HUES48 (cell line): ENCODE measurements around the gene COG7.
"Not testable (repeated sequence)": the region's sequence is repeated elsewhere in the genome, so short reads cannot be mapped to it uniquely, and the experiment has no call there.

Experiments
- H3K27ac ChIP-seq: one replicate; pipeline ENCODE4 v1.7.0; 2013; ENCODE audit warnings: low read depth, low read length, inconsistent platforms
- H3K27me3 ChIP-seq: 2 replicates; pipeline ENCODE4 v1.6.1; 2013; ENCODE audit warnings: mild to moderate bottlenecking, low read length; ENCODE audit not compliant: control insufficient read depth, insufficient read depth
- H3K36me3 ChIP-seq: 2 replicates; pipeline ENCODE4 v1.6.1; 2013; ENCODE audit warnings: low read length; ENCODE audit not compliant: control insufficient read depth, insufficient read depth
- H3K4me1 ChIP-seq: 2 replicates; pipeline ENCODE4 v1.6.1; 2013; ENCODE audit warnings: mild to moderate bottlenecking, low read length; ENCODE audit not compliant: control insufficient read depth, insufficient read depth
- H3K4me3 ChIP-seq: 2 replicates; pipeline ENCODE4 v1.5.1; 2013; ENCODE audit warnings: mild to moderate bottlenecking, low read depth, low read length
- H3K9ac ChIP-seq: 2 replicates; pipeline ENCODE4 v1.6.1; 2013; ENCODE audit warnings: mild to moderate bottlenecking, low read depth, low read length, moderate library complexity
- H3K9me3 ChIP-seq: 2 replicates; pipeline ENCODE4 v1.6.1; 2013; ENCODE audit warnings: low read length; ENCODE audit not compliant: control insufficient read depth, insufficient read depth

COG7 gene

GRCh38 chr16:23469814-23470213, 16.8 kb upstream of the COG7 start:
- Histone ChIP-seq H3K4me3 (no peak overlapping the region), H3K27me3 (no peaks in the 10 kb centered on the region), H3K27ac (no peak overlapping the region), H3K36me3 (peaks cover 90% of the 10 kb centered on the region), H3K9ac (no peak overlapping the region), H3K9me3 (no peaks in the 10 kb centered on the region), H3K4me1 (no peaks in the 10 kb centered on the region)

GRCh38 chr16:23466162-23466885, 13.3 kb upstream of the COG7 start:
- H3K27me3 ChIP-seq: no peaks in the 10 kb centered on the region
- no peaks in the 10 kb centered on the region for H3K9me3 ChIP-seq
- no peak overlapping the region for H3K4me3 ChIP-seq
- H3K36me3 ChIP-seq: peaks cover 67% of the 10 kb centered on the region
- H3K27ac ChIP-seq: no peak overlapping the region
- no peak overlapping the region for H3K9ac ChIP-seq
- no peaks in the 10 kb centered on the region for H3K4me1 ChIP-seq

- no peak overlapping the region for H3K27ac ChIP-seq
- no peaks in the 10 kb centered on the region for H3K9me3 ChIP-seq
- no peaks in the 10 kb centered on the region for H3K4me1 ChIP-seq
- H3K36me3 ChIP-seq: peaks cover 62% of the 10 kb centered on the region
- no peaks in the 10 kb centered on the region for H3K27me3 ChIP-seq
- no peak overlapping the region for H3K4me3 ChIP-seq
- no peak overlapping the region for H3K9ac ChIP-seq
These were observed 12.2 kb upstream of the COG7 start for GRCh38 chr16:23465179-23465578.

GRCh38 chr16:23464196-23464595, 11.2 kb upstream of the COG7 start:
- Histone ChIP-seq H3K27me3 (no peaks in the 10 kb centered on the region), H3K27ac (no peak overlapping the region), H3K9ac (no peak overlapping the region), H3K4me3 (no peak overlapping the region), H3K9me3 (no peaks in the 10 kb centered on the region), H3K36me3 (peaks cover 52% of the 10 kb centered on the region), H3K4me1 (no peaks in the 10 kb centered on the region)

GRCh38 chr16:23462994-23463393, 10.0 kb upstream of the COG7 start:
- H3K27me3 ChIP-seq, H3K4me3 ChIP-seq, H3K4me1 ChIP-seq, H3K9me3 ChIP-seq, H3K27ac ChIP-seq, H3K9ac ChIP-seq: not testable (repeated sequence)
- peaks cover 42% of the 10 kb centered on the region for H3K36me3 ChIP-seq

- H3K4me3 ChIP-seq: peak overlapping the region; percentile 94
- H3K9me3 ChIP-seq: no peaks in the 10 kb centered on the region
- no peaks in the 10 kb centered on the region for H3K27me3 ChIP-seq
- H3K9ac ChIP-seq: no peak overlapping the region; the same call in 1 of the 2 replicates
- no peaks in the 10 kb centered on the region for H3K36me3 ChIP-seq
- H3K4me1 ChIP-seq: no peaks in the 10 kb centered on the region
- peak overlapping the region; percentile 94 for H3K27ac ChIP-seq
These were observed 506 bp upstream of the COG7 start for GRCh38 chr16:23453338-23454052.

GRCh38 chr16:23452221-23452571, 793 bp downstream of the COG7 start:
- H3K27ac ChIP-seq: peak overlapping the region; percentile 94
- no peaks in the 10 kb centered on the region for H3K36me3 ChIP-seq
- no peaks in the 10 kb centered on the region for H3K9me3 ChIP-seq
- peak overlapping the region; percentile 77; the same call in 1 of the 2 replicates for H3K9ac ChIP-seq
- no peaks in the 10 kb centered on the region for H3K4me1 ChIP-seq
- H3K4me3 ChIP-seq: peak overlapping the region; percentile 94
- no peaks in the 10 kb centered on the region for H3K27me3 ChIP-seq

- H3K4me1 ChIP-seq: no peaks in the 10 kb centered on the region
These were observed 4.6 kb downstream of the COG7 start for GRCh38 chr16:23448392-23448791.

GRCh38 chr16:23437542-23437941, 15.4 kb downstream of the COG7 start:
- H3K36me3 ChIP-seq: peaks cover 51% of the 10 kb centered on the region
- not testable (repeated sequence) for H3K27me3 ChIP-seq

More at GRCh38 chr16:23448392-23448791, 4.6 kb downstream of the COG7 start:
- no peak overlapping the region for H3K27ac ChIP-seq
- H3K9me3 ChIP-seq: no peaks in the 10 kb centered on the region
- H3K27me3 ChIP-seq: no peaks in the 10 kb centered on the region
- H3K36me3 ChIP-seq: peaks cover 25% of the 10 kb centered on the region
- no peak overlapping the region for H3K4me3 ChIP-seq
- no peak overlapping the region for H3K9ac ChIP-seq

GRCh38 chr16:23436951-23437350, 16.0 kb downstream of the COG7 start:
- Histone ChIP-seq H3K9ac (no peak overlapping the region), H3K27me3 (no peaks in the 10 kb centered on the region), H3K9me3 (no peaks in the 10 kb centered on the region), H3K36me3 (peaks cover 51% of the 10 kb centered on the region), H3K4me1 (no peaks in the 10 kb centered on the region), H3K4me3 (no peak overlapping the region), H3K27ac (no peak overlapping the region)

More at GRCh38 chr16:23437542-23437941, 15.4 kb downstream of the COG7 start:
- not testable (repeated sequence) for H3K4me3 ChIP-seq, H3K9me3 ChIP-seq, H3K9ac ChIP-seq, H3K4me1 ChIP-seq, H3K27ac ChIP-seq

GRCh38 chr16:23435500-23435899, 17.5 kb downstream of the COG7 start:
- no peaks in the 10 kb centered on the region for H3K27me3 ChIP-seq
- H3K4me1 ChIP-seq: no peaks in the 10 kb centered on the region
- peaks cover 45% of the 10 kb centered on the region for H3K36me3 ChIP-seq
- no peak overlapping the region for H3K4me3 ChIP-seq
- no peak overlapping the region for H3K27ac ChIP-seq
- H3K9ac ChIP-seq: no peak overlapping the region
- no peaks in the 10 kb centered on the region for H3K9me3 ChIP-seq
